Activated naive CD8-positive, alpha-beta T cell (primary cell): ENCODE results near the gene DYDC2.

Experiments used
- H3K27ac Mint-ChIP-seq: one replicate; pipeline ENCODE4 v1.8.0; 2021; ENCODE audit warnings: mixed read lengths
- H3K27me3 Mint-ChIP-seq: one replicate; pipeline ENCODE4 v1.8.0; 2021; ENCODE audit warnings: mixed read lengths
- H3K36me3 Mint-ChIP-seq: one replicate; pipeline ENCODE4 v1.8.0; 2021; ENCODE audit warnings: mixed read lengths
- H3K4me1 Mint-ChIP-seq: one replicate; pipeline ENCODE4 v1.8.0; 2021; ENCODE audit warnings: low read depth, mixed read lengths
- H3K4me3 Mint-ChIP-seq: one replicate; pipeline ENCODE4 v1.8.0; 2021; ENCODE audit warnings: mild to moderate bottlenecking, mixed read lengths
- H3K9me3 Mint-ChIP-seq: one replicate; pipeline ENCODE4 v1.8.0; 2021; ENCODE audit warnings: low read depth, mixed read lengths

The DYDC2 gene

DNA sequence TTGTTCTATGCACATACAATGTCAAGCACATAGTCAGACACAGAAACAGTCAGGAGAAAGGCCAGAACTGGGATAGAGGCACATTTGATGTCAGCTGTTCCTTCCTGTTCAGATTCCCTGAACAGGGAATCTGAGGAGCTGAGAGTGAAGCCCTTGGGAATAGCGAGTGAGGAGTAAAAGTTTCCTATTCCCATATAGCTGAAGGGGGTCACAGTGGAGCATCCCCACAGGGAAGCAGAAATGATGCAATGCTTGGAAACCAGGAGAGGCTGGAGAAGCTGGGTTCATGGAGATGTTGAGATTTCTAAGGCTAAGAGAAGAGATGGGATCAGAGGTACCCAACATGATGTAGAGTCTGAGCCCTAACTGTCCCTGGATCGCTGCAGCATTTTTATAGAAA, 40.4 kb downstream of the DYDC2 start:
- no peaks in the 10 kb centered on the region for H3K27me3 Mint-ChIP-seq
- no peaks in the 10 kb centered on the region for H3K9me3 Mint-ChIP-seq
- H3K4me1 Mint-ChIP-seq, result no peaks in the 10 kb centered on the region
- H3K36me3 Mint-ChIP-seq, result no peaks in the 10 kb centered on the region
- H3K4me3 Mint-ChIP-seq, result no peak overlapping the region
- H3K27ac Mint-ChIP-seq, result no peak overlapping the region

- Mint-ChIP-seq H3K27me3 (no peaks in the 10 kb centered on the region), H3K36me3 (no peaks in the 10 kb centered on the region), H3K4me3 (no peak overlapping the region), H3K4me1 (no peaks in the 10 kb centered on the region), H3K9me3 (no peaks in the 10 kb centered on the region), H3K27ac (no peak overlapping the region)
Observed at GRCh38 chr10:80400136-80400804, 43.7 kb downstream of the DYDC2 start.

- Mint-ChIP-seq H3K4me1 (peaks cover 15% of the 10 kb centered on the region), H3K27ac (no peak overlapping the region), H3K4me3 (no peak overlapping the region), H3K36me3 (no peaks in the 10 kb centered on the region), H3K9me3 (no peaks in the 10 kb centered on the region), H3K27me3 (no peaks in the 10 kb centered on the region)
Observed at GRCh38 chr10:80405035-80405434, 48.5 kb downstream of the DYDC2 start.

GRCh38 chr10:80405626-80406025, 49.0 kb downstream of the DYDC2 start:
- no peak overlapping the region for H3K27ac Mint-ChIP-seq
- no peak overlapping the region for H3K4me3 Mint-ChIP-seq
- no peaks in the 10 kb centered on the region for H3K27me3 Mint-ChIP-seq
- H3K4me1 Mint-ChIP-seq, result peaks cover 18% of the 10 kb centered on the region
- H3K9me3 Mint-ChIP-seq, result no peaks in the 10 kb centered on the region
- no peaks in the 10 kb centered on the region for H3K36me3 Mint-ChIP-seq

DNA sequence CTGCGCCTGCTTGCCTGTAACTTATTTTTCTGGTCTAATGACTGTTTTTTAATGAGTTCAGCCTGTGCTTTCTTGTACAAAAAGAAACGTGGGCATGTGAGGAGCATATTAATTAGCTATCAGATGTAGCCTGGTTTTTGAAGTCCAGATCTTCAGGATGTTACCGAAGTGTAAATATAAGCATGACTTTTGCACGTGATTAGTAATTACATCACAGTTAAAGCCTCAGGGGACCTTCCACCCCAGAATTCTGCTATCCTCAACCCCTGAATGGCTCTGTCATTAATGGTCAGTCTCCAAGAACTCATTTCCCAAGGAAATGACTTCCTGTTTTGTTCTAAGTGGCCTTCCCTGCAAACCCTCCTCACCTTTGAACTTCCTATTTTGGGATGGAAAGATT, 49.6 kb downstream of the DYDC2 start:
- no peaks in the 10 kb centered on the region for H3K36me3 Mint-ChIP-seq
- peaks cover 22% of the 10 kb centered on the region for H3K4me1 Mint-ChIP-seq
- no peaks in the 10 kb centered on the region for H3K9me3 Mint-ChIP-seq
- no peak overlapping the region for H3K4me3 Mint-ChIP-seq
- H3K27me3 Mint-ChIP-seq, result no peaks in the 10 kb centered on the region
- H3K27ac Mint-ChIP-seq, result no peak overlapping the region

DNA sequence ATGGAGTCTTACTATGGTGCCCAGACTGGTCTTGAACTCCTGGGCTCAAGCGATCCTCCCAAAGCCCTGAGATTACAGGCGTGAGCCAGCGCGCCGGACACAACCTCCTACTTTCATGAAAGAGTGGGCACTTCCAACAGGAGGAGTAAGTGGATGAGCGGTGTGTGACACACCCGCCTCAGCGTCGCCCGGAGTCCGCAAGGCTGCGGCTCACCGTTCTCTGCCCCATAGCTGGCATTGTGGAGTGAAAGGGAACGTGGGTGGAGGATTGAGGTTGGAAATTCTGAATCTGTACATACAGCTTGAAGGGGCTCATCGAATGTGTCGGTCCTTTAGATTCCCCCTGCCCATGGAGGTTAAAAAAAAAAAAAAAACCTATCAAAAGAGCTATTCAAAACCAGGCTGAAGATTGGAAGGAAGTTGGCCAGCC, 51.2 kb downstream of the DYDC2 start:
- H3K27me3 Mint-ChIP-seq, result no peaks in the 10 kb centered on the region
- peak overlapping the region; percentile 91 for H3K4me3 Mint-ChIP-seq
- H3K4me1 Mint-ChIP-seq, result peaks cover 28% of the 10 kb centered on the region
- peak overlapping the region; percentile 97 for H3K27ac Mint-ChIP-seq
- H3K36me3 Mint-ChIP-seq, result no peaks in the 10 kb centered on the region
- H3K9me3 Mint-ChIP-seq, result no peaks in the 10 kb centered on the region

- H3K9me3 Mint-ChIP-seq, result no peaks in the 10 kb centered on the region
- H3K4me3 Mint-ChIP-seq, result peak within 1 kb of the TSS; percentile 91
- peak within 1 kb of the TSS; percentile 97 for H3K27ac Mint-ChIP-seq
- H3K36me3 Mint-ChIP-seq, result no peaks in the 10 kb centered on the region
- H3K4me1 Mint-ChIP-seq, result peaks cover 33% of the 10 kb centered on the region
- no peaks in the 10 kb centered on the region for H3K27me3 Mint-ChIP-seq
Observed at GRCh38 chr10:80408242-80409101, 51.9 kb downstream of the DYDC2 start, which contains the start of gene PRXL2A. Gene PRXL2A (plus strand): TSS chr10:80408551. CDS start chr10:80420468, 11,917 bp downstream.

- Mint-ChIP-seq H3K27me3 (no peaks in the 10 kb centered on the region), H3K4me1 (peaks cover 38% of the 10 kb centered on the region), H3K27ac (peak overlapping the region; percentile 28), H3K36me3 (no peaks in the 10 kb centered on the region), H3K9me3 (no peaks in the 10 kb centered on the region), H3K4me3 (peak overlapping the region; percentile 91)
Observed at GRCh38 chr10:80409121-80409520, 52.5 kb downstream of the DYDC2 start.

- Mint-ChIP-seq H3K27ac (no peak overlapping the region), H3K4me3 (peak overlapping the region; percentile 91), H3K9me3 (no peaks in the 10 kb centered on the region), H3K27me3 (no peaks in the 10 kb centered on the region), H3K36me3 (no peaks in the 10 kb centered on the region), H3K4me1 (peaks cover 38% of the 10 kb centered on the region)
Observed at GRCh38 chr10:80410122-80410521, 53.5 kb downstream of the DYDC2 start.

- no peaks in the 10 kb centered on the region for H3K9me3 Mint-ChIP-seq
- H3K27ac Mint-ChIP-seq, result no peak overlapping the region
- no peaks in the 10 kb centered on the region for H3K27me3 Mint-ChIP-seq
- peak overlapping the region; percentile 2 for H3K4me3 Mint-ChIP-seq
- peaks cover 38% of the 10 kb centered on the region for H3K4me1 Mint-ChIP-seq
- H3K36me3 Mint-ChIP-seq, result no peaks in the 10 kb centered on the region
Observed at GRCh38 chr10:80410578-80411145, 54.1 kb downstream of the DYDC2 start.

- no peaks in the 10 kb centered on the region for H3K27me3 Mint-ChIP-seq
- H3K4me1 Mint-ChIP-seq, result peaks cover 40% of the 10 kb centered on the region
- H3K27ac Mint-ChIP-seq, result no peak overlapping the region
- no peak overlapping the region for H3K4me3 Mint-ChIP-seq
- H3K36me3 Mint-ChIP-seq, result no peaks in the 10 kb centered on the region
- H3K9me3 Mint-ChIP-seq, result no peaks in the 10 kb centered on the region
Observed at GRCh38 chr10:80411267-80411668, 54.7 kb downstream of the DYDC2 start.

DNA sequence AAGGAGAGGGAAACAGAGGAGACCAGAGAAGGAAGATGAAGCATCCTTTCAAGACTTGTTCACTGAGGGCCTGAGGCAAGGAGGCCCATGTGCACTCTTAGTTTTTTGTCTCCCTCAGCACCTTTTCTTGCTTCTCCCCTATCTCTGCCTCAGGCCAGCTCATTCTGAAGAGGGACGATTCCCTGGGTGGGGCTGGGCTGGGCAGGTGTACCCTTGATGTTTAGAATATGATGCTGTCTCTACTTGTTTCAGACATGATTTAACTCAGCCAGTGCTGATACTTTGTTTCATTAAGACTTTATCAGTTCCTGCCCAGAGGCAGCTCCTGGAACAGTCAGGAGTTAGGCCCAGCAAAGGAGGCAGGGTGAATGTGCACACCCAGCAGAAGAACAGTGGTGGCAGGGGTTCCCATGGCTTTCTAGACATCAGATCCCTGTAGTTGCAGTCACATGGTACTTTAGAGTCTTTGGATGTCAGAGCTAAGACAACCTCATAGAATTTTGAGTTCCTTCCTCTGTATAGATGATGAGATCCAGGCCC, 55.2 kb downstream of the DYDC2 start:
- Mint-ChIP-seq H3K9me3 (no peaks in the 10 kb centered on the region), H3K27me3 (no peaks in the 10 kb centered on the region), H3K27ac (no peak overlapping the region), H3K4me1 (peaks cover 41% of the 10 kb centered on the region), H3K4me3 (no peak overlapping the region), H3K36me3 (no peaks in the 10 kb centered on the region)

DNA sequence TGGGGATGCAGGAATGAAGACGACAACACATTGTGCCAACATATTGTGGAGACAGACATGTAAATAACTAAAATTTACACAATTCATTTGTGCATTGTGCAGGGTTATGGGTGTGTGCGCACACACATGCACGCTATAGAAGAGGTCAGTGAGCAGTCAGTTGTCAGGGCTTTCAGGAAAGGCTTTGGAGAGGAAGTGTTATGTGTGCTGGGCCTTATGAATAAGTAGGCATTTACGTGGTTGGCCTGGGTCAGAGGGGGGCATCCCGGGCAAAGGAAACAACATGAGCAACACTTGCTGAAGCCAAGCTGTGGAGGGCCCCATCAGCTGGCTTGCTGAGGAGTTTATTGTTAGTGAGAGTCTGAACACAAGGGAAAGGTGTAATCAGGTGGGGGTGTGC, 55.9 kb downstream of the DYDC2 start:
- H3K27ac Mint-ChIP-seq, result no peak overlapping the region
- no peak overlapping the region for H3K4me3 Mint-ChIP-seq
- peaks cover 39% of the 10 kb centered on the region for H3K4me1 Mint-ChIP-seq
- H3K9me3 Mint-ChIP-seq, result no peaks in the 10 kb centered on the region
- H3K27me3 Mint-ChIP-seq, result no peaks in the 10 kb centered on the region
- no peaks in the 10 kb centered on the region for H3K36me3 Mint-ChIP-seq

GRCh38 chr10:80413271-80413996, 56.9 kb downstream of the DYDC2 start:
- Mint-ChIP-seq H3K4me3 (peak overlapping the region; percentile 36), H3K9me3 (no peaks in the 10 kb centered on the region), H3K36me3 (no peaks in the 10 kb centered on the region), H3K27me3 (no peaks in the 10 kb centered on the region), H3K27ac (peak overlapping the region; percentile 43), H3K4me1 (peaks cover 34% of the 10 kb centered on the region)
